Lower leg skin (tissue), 3 donors: ENCODE results near the gene SNX33.

ENCODE experiments used
- POLR2A ChIP-seq, 2 donors: fragments of 450-650 bp; IDR thresholded peaks; one replicate each; pipeline ENCODE4 v1.6.1; 2016 to 2017; ENCODE audit warnings: antibody characterized with exemption in 2 of 2, mild to moderate bottlenecking in 1 of 2, moderate library complexity in 1 of 2
- TF ChIP-seq, protein P1 (sequence below), 3 donors: fragments of 450-650 bp; IDR thresholded peaks; one replicate each; pipeline ENCODE4 v1.5.1; 2016; ENCODE audit warnings: antibody characterized with exemption in 3 of 3, mild to moderate bottlenecking in 3 of 3, moderate library complexity in 2 of 3

- TF ChIP-seq, protein P1, sequence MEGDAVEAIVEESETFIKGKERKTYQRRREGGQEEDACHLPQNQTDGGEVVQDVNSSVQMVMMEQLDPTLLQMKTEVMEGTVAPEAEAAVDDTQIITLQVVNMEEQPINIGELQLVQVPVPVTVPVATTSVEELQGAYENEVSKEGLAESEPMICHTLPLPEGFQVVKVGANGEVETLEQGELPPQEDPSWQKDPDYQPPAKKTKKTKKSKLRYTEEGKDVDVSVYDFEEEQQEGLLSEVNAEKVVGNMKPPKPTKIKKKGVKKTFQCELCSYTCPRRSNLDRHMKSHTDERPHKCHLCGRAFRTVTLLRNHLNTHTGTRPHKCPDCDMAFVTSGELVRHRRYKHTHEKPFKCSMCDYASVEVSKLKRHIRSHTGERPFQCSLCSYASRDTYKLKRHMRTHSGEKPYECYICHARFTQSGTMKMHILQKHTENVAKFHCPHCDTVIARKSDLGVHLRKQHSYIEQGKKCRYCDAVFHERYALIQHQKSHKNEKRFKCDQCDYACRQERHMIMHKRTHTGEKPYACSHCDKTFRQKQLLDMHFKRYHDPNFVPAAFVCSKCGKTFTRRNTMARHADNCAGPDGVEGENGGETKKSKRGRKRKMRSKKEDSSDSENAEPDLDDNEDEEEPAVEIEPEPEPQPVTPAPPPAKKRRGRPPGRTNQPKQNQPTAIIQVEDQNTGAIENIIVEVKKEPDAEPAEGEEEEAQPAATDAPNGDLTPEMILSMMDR (IDR thresholded peaks at IDR 0.05) = no peak
- no peak for TF ChIP-seq POLR2A (IDR thresholded peaks at IDR 0.05)
Observed at GRCh38 chr15:75696311-75696720, 48.6 kb downstream of the SNX33 start.
